Liver (tissue), 9 donors: Measurements from ENCODE around the gene SLC18A3. TPM values are rescaled to one million over a fixed set of nuclear protein-coding genes. Genes with fewer than 3 reads are reported as not detected.

Experiments
- DNase-seq: peaks from one replicate; pipeline ENCODE4 v3.0.0-alpha.2; 2017; ENCODE audit warnings: low spot score
- H3K27ac ChIP-seq, 2 donors: one replicate each; pipeline ENCODE4 v1.7.0; 2013; ENCODE audit warnings: inconsistent platforms in 2 of 2, low read length in 2 of 2, control low read depth in 1 of 2, low read depth in 1 of 2, mild to moderate bottlenecking in 1 of 2
- H3K27me3 ChIP-seq, 4 donors: one replicate each; pipeline versions ENCODE4 v1.6.1 to v1.7.0; 2013; ENCODE audit warnings: low read length in 3 of 4, inconsistent platforms in 1 of 4, mild to moderate bottlenecking in 1 of 4, moderate library complexity in 1 of 4; ENCODE audit not compliant: control insufficient read depth in 4 of 4, insufficient read depth in 4 of 4
- H3K36me3 ChIP-seq, 4 donors: one replicate each; pipeline versions ENCODE4 v1.6.1 to v1.7.0; 2013; ENCODE audit warnings: low read length in 3 of 4, mild to moderate bottlenecking in 3 of 4, low read depth in 1 of 4, moderate library complexity in 1 of 4; ENCODE audit not compliant: control insufficient read depth in 4 of 4, insufficient read depth in 3 of 4
- H3K4me1 ChIP-seq, 4 donors: one replicate each; pipeline versions ENCODE4 v1.6.1 to v1.7.0; 2013; ENCODE audit warnings: low read length in 3 of 4, mild to moderate bottlenecking in 3 of 4, moderate library complexity in 1 of 4; ENCODE audit not compliant: control insufficient read depth in 4 of 4, insufficient read depth in 4 of 4
- H3K4me3 ChIP-seq, 3 donors: one replicate each; pipeline versions ENCODE4 v1.6.1 to v1.7.0; 2013; ENCODE audit warnings: low read length in 3 of 3, control low read depth in 1 of 3, low read depth in 1 of 3, mild to moderate bottlenecking in 1 of 3
- H3K9ac ChIP-seq, 2 donors: one replicate each; pipeline ENCODE4 v1.7.0; 2013; ENCODE audit warnings: low read length in 2 of 2, mild to moderate bottlenecking in 2 of 2, moderate library complexity in 2 of 2, control low read depth in 1 of 2, low read depth in 1 of 2
- H3K9me3 ChIP-seq, 4 donors: one replicate each; pipeline versions ENCODE4 v1.6.1 to v1.7.0; 2013; ENCODE audit warnings: low read length in 3 of 4; ENCODE audit not compliant: control insufficient read depth in 4 of 4
- EGR1 ChIP-seq, 2 donors: IDR thresholded peaks; 2 replicates each; pipeline ENCODE4 v1.6.1; 2016 to 2018; ENCODE audit warnings: antibody characterized with exemption in 2 of 2, low read depth in 2 of 2
- FOXA1 ChIP-seq: IDR thresholded peaks from 2 replicates; pipeline ENCODE4 v1.6.1; 2016; ENCODE audit warnings: antibody characterized with exemption
- FOXA2 ChIP-seq: IDR thresholded peaks from 2 replicates; pipeline ENCODE4 v1.6.1; 2016; ENCODE audit warnings: antibody characterized with exemption
- GABPA ChIP-seq, 2 donors: IDR thresholded peaks in 1 of 2; conservative IDR thresholded peaks in 1 of 2; 2 replicates each; pipeline ENCODE4 v1.6.1; 2016; ENCODE audit warnings: antibody characterized with exemption in 2 of 2, mild to moderate bottlenecking in 1 of 2, moderate library complexity in 1 of 2
- HNF4A ChIP-seq, 2 donors: conservative IDR thresholded peaks; 2 replicates each; pipeline ENCODE4 v1.6.1; 2016; ENCODE audit warnings: antibody characterized with exemption in 2 of 2, mild to moderate bottlenecking in 2 of 2
- HNF4G ChIP-seq: IDR thresholded peaks from 2 replicates; pipeline ENCODE4 v1.6.1; 2016; ENCODE audit warnings: antibody characterized with exemption
- JUND ChIP-seq, 2 donors: IDR thresholded peaks; 2 replicates each; pipeline ENCODE4 v1.6.1; 2016; ENCODE audit warnings: antibody characterized with exemption in 2 of 2
- NR2F2 ChIP-seq: IDR thresholded peaks from 2 replicates; pipeline ENCODE4 v1.6.1; 2016; ENCODE audit warnings: antibody characterized with exemption
- REST ChIP-seq: IDR thresholded peaks from 2 replicates; pipeline ENCODE4 v1.6.1; 2016; ENCODE audit warnings: antibody characterized with exemption, mild to moderate bottlenecking
- RXRA ChIP-seq, 2 donors: IDR thresholded peaks; 2 replicates each; pipeline ENCODE4 v1.6.1; 2017 to 2018; ENCODE audit warnings: antibody characterized with exemption in 2 of 2, mild to moderate bottlenecking in 1 of 2
- SP1 ChIP-seq: IDR thresholded peaks from 2 replicates; pipeline ENCODE4 v1.6.1; 2018; ENCODE audit warnings: antibody characterized with exemption, mild to moderate bottlenecking
- YY1 ChIP-seq: IDR thresholded peaks from 2 replicates; pipeline ENCODE4 v1.6.1; 2016; ENCODE audit warnings: antibody characterized with exemption, mild to moderate bottlenecking
- WGBS: extraction: QIAGEN DNeasy Blood & Tissue Kit; methylation state at CpG from one replicate; pipeline ENCODE4 v1.1.7; 2013; 5-methylcytosine and 5-hydroxymethylcytosine counted together
- polyA plus RNA-seq, 2 donors: library from polyadenylated mRNA; stranded (reverse) in 1 of 2; unstranded in 1 of 2; fragments of 200-250 nt in 1 of 2; fragments of >200 nt in 1 of 2; fragmentation: Nextera tagmentation in 1 of 2; extraction: Ambion mirVana in 1 of 2; gene quantifications; one replicate each; pipeline versions ENCODE4 v1.2.1 to v1.2.3, GENCODE V29; 2013 to 2015
- total RNA-seq, 2 donors: library from RNA; depleted of rRNA; stranded (reverse); fragments of >200 nt; gene quantifications; one replicate each; pipeline ENCODE4 v1.2.3, GENCODE V29; 2014
- TF ChIP-seq, protein P1 (sequence below): IDR thresholded peaks from 2 replicates; pipeline ENCODE4 v1.6.1; 2016; ENCODE audit warnings: antibody characterized with exemption
- TF ChIP-seq, protein P2 (sequence below): IDR thresholded peaks from 2 replicates; pipeline ENCODE4 v1.6.1; 2016; ENCODE audit warnings: antibody characterized with exemption
- TF ChIP-seq, protein P3 (sequence below): fragments of 150-350 bp; IDR thresholded peaks from 2 replicates; pipeline ENCODE4 v1.5.1; 2017; ENCODE audit warnings: improper control_type of control experiment, low read depth, low read length; ENCODE audit not compliant: missing input control
- donor health status: healthy.
- donor health status: healthy.
- donor health status: healthy.
- donor health status: healthy.
- donor health status: healthy.

SLC18A3 gene
- total and polyA plus RNA-seq, 4 donors: not detected

GRCh38 chr10:49597426-49598163, 12.5 kb upstream of the SLC18A3 start:
- Histone ChIP-seq H3K4me3 (no peak overlapping the region), H3K27me3 (peaks cover 0 to 3% (median 0%) of the 10 kb centered on the region in 4 donors), H3K36me3 (no peaks in the 10 kb centered on the region), H3K27ac (no peak overlapping the region), H3K9me3 (no peaks in the 10 kb centered on the region), H3K9ac (no peak overlapping the region), H3K4me1 (peaks cover 0 to 2% (median 0%) of the 10 kb centered on the region in 4 donors)
- peak; percentile 26 for DNase-seq
- TF ChIP-seq HNF4G: no peak
- no peak for TF ChIP-seq REST
- no peak for TF ChIP-seq YY1
- no peak for TF ChIP-seq NR2F2
- TF ChIP-seq HNF4A (conservative IDR thresholded peaks at IDR 0.05): no peak
- no peak for TF ChIP-seq EGR1 (IDR thresholded peaks at IDR 0.05; ENCODE audit: low read depth in 2 of 2)
- TF ChIP-seq SP1: no peak
- no peak for TF ChIP-seq GABPA (IDR thresholded peaks at IDR 0.05 in 1 of 2, conservative IDR thresholded peaks at IDR 0.05 in 1 of 2)
- TF ChIP-seq, protein P1, sequence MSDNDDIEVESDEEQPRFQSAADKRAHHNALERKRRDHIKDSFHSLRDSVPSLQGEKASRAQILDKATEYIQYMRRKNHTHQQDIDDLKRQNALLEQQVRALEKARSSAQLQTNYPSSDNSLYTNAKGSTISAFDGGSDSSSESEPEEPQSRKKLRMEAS: no peak
- TF ChIP-seq JUND (IDR thresholded peaks at IDR 0.05): no peak
- TF ChIP-seq RXRA (IDR thresholded peaks at IDR 0.05): no peak
- TF ChIP-seq, protein P2, sequence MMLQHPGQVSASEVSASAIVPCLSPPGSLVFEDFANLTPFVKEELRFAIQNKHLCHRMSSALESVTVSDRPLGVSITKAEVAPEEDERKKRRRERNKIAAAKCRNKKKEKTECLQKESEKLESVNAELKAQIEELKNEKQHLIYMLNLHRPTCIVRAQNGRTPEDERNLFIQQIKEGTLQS: no peak
- TF ChIP-seq, protein P3, sequence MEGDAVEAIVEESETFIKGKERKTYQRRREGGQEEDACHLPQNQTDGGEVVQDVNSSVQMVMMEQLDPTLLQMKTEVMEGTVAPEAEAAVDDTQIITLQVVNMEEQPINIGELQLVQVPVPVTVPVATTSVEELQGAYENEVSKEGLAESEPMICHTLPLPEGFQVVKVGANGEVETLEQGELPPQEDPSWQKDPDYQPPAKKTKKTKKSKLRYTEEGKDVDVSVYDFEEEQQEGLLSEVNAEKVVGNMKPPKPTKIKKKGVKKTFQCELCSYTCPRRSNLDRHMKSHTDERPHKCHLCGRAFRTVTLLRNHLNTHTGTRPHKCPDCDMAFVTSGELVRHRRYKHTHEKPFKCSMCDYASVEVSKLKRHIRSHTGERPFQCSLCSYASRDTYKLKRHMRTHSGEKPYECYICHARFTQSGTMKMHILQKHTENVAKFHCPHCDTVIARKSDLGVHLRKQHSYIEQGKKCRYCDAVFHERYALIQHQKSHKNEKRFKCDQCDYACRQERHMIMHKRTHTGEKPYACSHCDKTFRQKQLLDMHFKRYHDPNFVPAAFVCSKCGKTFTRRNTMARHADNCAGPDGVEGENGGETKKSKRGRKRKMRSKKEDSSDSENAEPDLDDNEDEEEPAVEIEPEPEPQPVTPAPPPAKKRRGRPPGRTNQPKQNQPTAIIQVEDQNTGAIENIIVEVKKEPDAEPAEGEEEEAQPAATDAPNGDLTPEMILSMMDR: no peak
- no peak for TF ChIP-seq FOXA1
- no peak for TF ChIP-seq FOXA2
- WGBS: 82% methylated on average over 11 of the region's 11 CpGs

DNA sequence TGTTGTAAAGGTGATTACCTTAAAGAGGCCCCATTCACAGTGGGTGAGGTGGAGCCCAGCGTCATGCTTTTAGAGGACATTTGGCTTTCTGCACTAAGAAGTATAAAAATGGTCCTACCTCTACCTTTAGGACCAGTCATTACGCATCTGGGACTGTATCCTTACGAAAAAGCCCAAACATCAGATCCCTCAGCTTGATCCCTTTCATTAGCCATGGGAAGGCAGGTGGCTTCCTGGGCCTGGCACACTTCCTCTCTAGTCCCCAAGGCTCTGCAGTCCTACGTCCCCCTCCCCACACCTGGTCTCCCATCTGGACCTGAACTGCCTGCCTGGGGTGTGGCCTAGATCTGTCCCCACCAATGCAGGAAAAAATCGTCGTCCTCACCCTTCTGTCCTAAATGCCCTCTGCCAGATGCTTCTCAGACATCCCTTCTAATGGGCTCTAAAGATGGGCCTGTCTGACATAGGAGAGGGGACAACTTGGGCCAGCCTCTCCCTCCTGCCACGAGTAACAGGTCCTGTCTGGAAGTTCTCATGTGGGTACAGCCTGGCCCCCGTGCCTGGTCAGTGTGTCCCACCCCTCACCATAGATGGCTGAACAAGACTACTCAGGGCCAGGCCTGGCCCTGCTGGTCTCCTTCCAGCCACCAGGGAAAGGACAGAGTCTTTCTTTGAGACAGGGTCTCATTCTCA, 11.8 kb upstream of the SLC18A3 start:
- peak; percentile 26 for DNase-seq
- no peaks in the 10 kb centered on the region for H3K36me3 ChIP-seq
- TF ChIP-seq GABPA (IDR thresholded peaks at IDR 0.05 in 1 of 2, conservative IDR thresholded peaks at IDR 0.05 in 1 of 2): no peak
- no peak for TF ChIP-seq FOXA1
- no peak for TF ChIP-seq JUND (IDR thresholded peaks at IDR 0.05)
- TF ChIP-seq, protein P1: no peak
- TF ChIP-seq HNF4G: no peak
- no peak for TF ChIP-seq FOXA2
- TF ChIP-seq HNF4A (conservative IDR thresholded peaks at IDR 0.05): no peak
- TF ChIP-seq, protein P3: no peak
- WGBS: 78% methylated on average over 8 of the region's 8 CpGs
- no peaks in the 10 kb centered on the region for H3K4me1 ChIP-seq
- peaks cover 0 to 3% (median 0%) of the 10 kb centered on the region in 4 donors for H3K27me3 ChIP-seq
- no peaks in the 10 kb centered on the region for H3K9me3 ChIP-seq
- H3K4me3 ChIP-seq: no peak overlapping the region
- H3K9ac ChIP-seq: no peak overlapping the region
- no peak overlapping the region for H3K27ac ChIP-seq
